Small intestine (tissue), 7 donors: ENCODE data around the gene RCCD1. TPM values are rescaled to one million over a fixed set of nuclear protein-coding genes. Genes with fewer than 3 reads are reported as not detected.
A peak's percentile ranks its signal among the peaks of the same experiment; 100 is the strongest.

Experiments
- DNase-seq, 2 donors: peaks; one replicate each; pipeline versions ENCODE4 v3.0.0 to v3.0.0-alpha.2; 2013
- FAIRE-seq: peaks from 2 replicates; lab custom pipeline; 2012; peaks lifted over from hg19 to GRCh38; lab: Jason Lieb, UNC
- H3K27ac ChIP-seq, 3 donors: one replicate each; pipeline ENCODE4 v1.5.1; 2013; ENCODE audit warnings: low read length in 2 of 3, mild to moderate bottlenecking in 2 of 3, control low read depth in 1 of 3, inconsistent platforms in 1 of 3, low read depth in 1 of 3, moderate library complexity in 1 of 3
- H3K27me3 ChIP-seq, 3 donors: one replicate each; pipeline ENCODE4 v1.6.1; 2013; ENCODE audit warnings: low read length in 3 of 3, inconsistent platforms in 1 of 3; ENCODE audit not compliant: control insufficient read depth in 3 of 3, insufficient read depth in 3 of 3
- H3K36me3 ChIP-seq, 3 donors: one replicate each; pipeline ENCODE4 v1.6.1; 2013; ENCODE audit warnings: low read length in 3 of 3, inconsistent platforms in 1 of 3, low read depth in 1 of 3, mild to moderate bottlenecking in 1 of 3, moderate library complexity in 1 of 3; ENCODE audit not compliant: control insufficient read depth in 3 of 3, insufficient read depth in 2 of 3
- H3K4me1 ChIP-seq, 3 donors: one replicate each; pipeline ENCODE4 v1.6.1; 2013; ENCODE audit warnings: low read length in 2 of 3, inconsistent platforms in 1 of 3, low read depth in 1 of 3, mild to moderate bottlenecking in 1 of 3, moderate library complexity in 1 of 3; ENCODE audit not compliant: control insufficient read depth in 3 of 3, insufficient read depth in 2 of 3
- H3K4me3 ChIP-seq, 3 donors: one replicate each; pipeline ENCODE4 v1.5.1; 2013; ENCODE audit warnings: low read length in 3 of 3, control low read depth in 1 of 3, inconsistent platforms in 1 of 3, low read depth in 1 of 3, mild to moderate bottlenecking in 1 of 3, moderate library complexity in 1 of 3
- H3K9me3 ChIP-seq, 2 donors: one replicate each; pipeline ENCODE4 v1.6.1; 2013; ENCODE audit warnings: low read depth in 1 of 2, low read length in 1 of 2; ENCODE audit not compliant: control insufficient read depth in 2 of 2, insufficient read depth in 1 of 2
- WGBS, 3 donors: extraction: QIAGEN DNeasy Blood & Tissue Kit; methylation state at CpG; one replicate each; pipeline ENCODE4 v1.1.7; 2013; 5-methylcytosine and 5-hydroxymethylcytosine counted together
- polyA plus RNA-seq, 4 donors: library from polyadenylated mRNA; stranded (reverse) in 3 of 4; unstranded in 1 of 4; fragments of 200-250 nt in 3 of 4; fragments of 120-200 nt in 1 of 4; gene quantifications; one replicate each; pipeline versions ENCODE4 v1.2.1 to v1.2.3, GENCODE V29; 2013
- donor health status: healthy with polysubstance abuse.
- donor health status: control.
- donor health status: control.
- donor health status: Bipolar disorder and iron deficiency.
- donor health status: healthy.

The RCCD1 gene
- polyA plus RNA-seq, 4 donors, result 4.9 to 20.9 (median 9.7) TPM

DNA sequence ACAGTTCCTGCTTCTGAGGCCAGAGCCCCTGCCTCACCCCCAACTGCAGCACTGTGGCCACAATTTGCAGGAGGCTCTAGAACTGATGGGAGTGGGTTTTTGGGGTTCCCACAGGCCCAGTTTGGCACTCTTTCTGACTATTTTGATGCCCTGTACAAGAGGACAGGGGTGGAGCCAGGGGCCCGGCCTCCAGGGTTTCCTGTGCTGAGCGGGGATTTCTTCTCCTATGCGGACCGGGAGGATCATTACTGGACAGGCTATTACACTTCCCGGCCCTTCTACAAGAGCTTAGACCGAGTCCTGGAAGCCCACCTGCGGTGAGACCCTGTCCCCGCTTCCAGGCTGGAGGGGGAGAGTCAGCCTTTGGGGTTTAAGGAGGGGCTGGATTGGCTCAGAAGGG is 44.7 kb upstream of the RCCD1 start:
- peaks cover 13 to 90% (median 41%) of the 10 kb centered on the region in 3 donors for H3K36me3 ChIP-seq
- no peak overlapping the region for H3K27ac ChIP-seq
- H3K9me3 ChIP-seq, result no peaks in the 10 kb centered on the region
- H3K27me3 ChIP-seq, result no peaks in the 10 kb centered on the region
- no peaks in the 10 kb centered on the region for H3K4me1 ChIP-seq
- DNase-seq, result no peak
- 93 to 96% (median 95%) methylated on average over 8 of the region's 8 CpGs for WGBS, 3 donors
- no peak overlapping the region for H3K4me3 ChIP-seq
- no peak for FAIRE-seq

GRCh38 chr15:90910441-90911301 is 44.0 kb upstream of the RCCD1 start:
- no peak for DNase-seq
- no peak for FAIRE-seq
- Histone ChIP-seq H3K27me3 (no peaks in the 10 kb centered on the region), H3K4me1 (no peaks in the 10 kb centered on the region), H3K9me3 (no peaks in the 10 kb centered on the region), H3K27ac (no peak overlapping the region), H3K36me3 (peaks cover 13 to 90% (median 39%) of the 10 kb centered on the region in 3 donors), H3K4me3 (no peak overlapping the region)
- 95 to 97% (median 97%) methylated on average over 24 of the region's 24 CpGs for WGBS, 3 donors

DNA sequence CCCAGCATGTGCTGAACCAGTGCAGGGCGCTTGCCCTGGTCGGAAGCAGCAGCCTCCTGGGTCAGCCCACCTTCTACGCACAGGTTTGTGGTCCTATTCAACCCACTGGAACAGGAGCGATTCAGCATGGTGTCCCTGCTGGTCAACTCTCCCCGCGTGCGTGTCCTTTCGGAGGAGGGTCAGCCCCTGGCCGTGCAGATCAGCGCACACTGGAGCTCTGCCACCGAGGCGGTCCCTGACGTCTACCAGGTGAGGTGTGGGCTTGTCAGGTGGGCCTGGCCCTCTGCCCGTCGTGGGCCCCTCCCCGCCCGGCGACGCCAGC is 43.4 kb upstream of the RCCD1 start:
- FAIRE-seq (no peak), DNase-seq (no peak)
- Histone ChIP-seq H3K4me3 (no peak overlapping the region), H3K4me1 (no peaks in the 10 kb centered on the region), H3K27ac (no peak overlapping the region), H3K9me3 (no peaks in the 10 kb centered on the region), H3K36me3 (peaks cover 9 to 90% (median 33%) of the 10 kb centered on the region in 3 donors), H3K27me3 (no peaks in the 10 kb centered on the region)
- WGBS, 3 donors, result 90 to 96% (median 91%) methylated on average over 19 of the region's 19 CpGs

DNA sequence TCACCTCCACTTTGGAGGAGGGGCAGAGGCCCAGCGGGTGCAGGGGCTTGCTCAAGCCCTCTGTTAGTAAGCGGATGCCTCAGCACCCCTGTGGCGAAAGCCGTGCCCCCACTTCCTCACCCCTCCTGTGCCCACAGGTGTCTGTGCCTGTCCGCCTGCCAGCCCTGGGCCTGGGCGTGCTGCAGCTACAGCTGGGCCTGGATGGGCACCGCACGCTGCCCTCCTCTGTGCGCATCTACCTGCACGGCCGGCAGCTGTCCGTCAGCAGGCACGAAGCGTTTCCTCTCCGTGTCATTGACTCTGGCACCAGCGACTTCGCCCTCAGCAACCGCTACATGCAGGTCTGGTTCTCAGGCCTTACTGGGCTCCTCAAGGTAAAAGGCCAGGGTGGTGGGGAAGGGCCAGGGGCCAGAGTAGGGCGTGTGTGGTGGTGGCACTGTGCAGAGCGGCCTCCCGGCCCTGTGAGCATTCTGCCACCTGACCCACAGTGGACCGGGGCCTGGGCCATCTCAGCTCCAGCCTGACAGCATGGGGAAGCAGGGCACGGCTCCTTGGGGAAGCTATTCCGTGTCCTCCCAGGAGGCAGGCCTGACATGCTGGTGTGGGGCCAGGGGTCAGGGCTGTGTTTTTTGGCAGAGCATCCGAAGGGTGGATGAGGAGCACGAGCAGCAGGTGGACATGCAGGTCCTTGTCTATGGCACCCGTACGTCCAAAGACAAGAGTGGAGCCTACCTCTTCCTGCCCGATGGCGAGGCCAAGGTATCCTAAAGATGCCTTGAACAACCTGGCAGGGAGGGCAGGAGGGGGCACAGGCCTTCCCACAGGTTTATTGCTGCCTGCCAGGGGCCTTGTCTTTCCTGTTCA is 42.5 kb upstream of the RCCD1 start:
- 94 to 95% (median 95%) methylated on average over 30 of the region's 30 CpGs for WGBS, 3 donors
- Histone ChIP-seq H3K27ac (no peak overlapping the region), H3K4me3 (no peak overlapping the region), H3K36me3 (peaks cover 9 to 90% (median 27%) of the 10 kb centered on the region in 3 donors), H3K4me1 (no peaks in the 10 kb centered on the region), H3K27me3 (no peaks in the 10 kb centered on the region), H3K9me3 (no peaks in the 10 kb centered on the region)
- DNase-seq (no peak), FAIRE-seq (no peak)

- no peak overlapping the region for H3K4me3 ChIP-seq
- no peaks in the 10 kb centered on the region for H3K27me3 ChIP-seq
- no peaks in the 10 kb centered on the region for H3K4me1 ChIP-seq
- DNase-seq, result no peak
- peaks cover 9 to 90% (median 28%) of the 10 kb centered on the region in 3 donors for H3K36me3 ChIP-seq
- H3K9me3 ChIP-seq, result no peaks in the 10 kb centered on the region
- H3K27ac ChIP-seq, result no peak overlapping the region
- FAIRE-seq, result no peak
- 97% methylated on average over 7 of the region's 7 CpGs for WGBS, 3 donors
Observed at GRCh38 chr15:90912770-90913075, 42.0 kb upstream of the RCCD1 start.

DNA sequence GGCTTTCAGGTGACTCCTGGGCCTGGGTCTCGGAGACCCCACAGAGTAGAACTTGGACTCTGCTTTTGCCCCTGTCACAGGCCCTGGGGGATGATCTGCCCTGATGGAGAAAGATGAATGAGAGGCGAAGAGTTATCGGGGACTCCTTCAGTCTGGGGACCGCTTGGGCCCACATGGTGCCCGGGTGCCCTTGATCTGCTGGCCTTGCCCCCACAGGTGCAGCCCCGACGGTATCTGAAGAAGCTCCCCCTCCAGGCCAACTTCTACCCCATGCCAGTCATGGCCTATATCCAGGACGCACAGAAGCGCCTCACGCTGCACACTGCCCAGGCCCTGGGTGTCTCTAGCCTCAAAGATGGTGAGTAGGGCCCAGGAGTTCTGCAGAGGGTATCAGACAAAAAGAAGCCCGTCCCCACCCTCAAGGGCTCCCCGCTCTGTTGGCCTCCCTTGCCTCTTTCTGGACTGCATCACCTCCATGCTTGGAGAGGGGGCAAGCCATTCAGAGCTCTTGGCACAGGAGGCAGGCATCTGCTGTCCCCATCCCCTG is 41.2 kb upstream of the RCCD1 start:
- H3K4me3 ChIP-seq, result no peak overlapping the region
- no peak for FAIRE-seq
- no peak overlapping the region for H3K27ac ChIP-seq
- no peaks in the 10 kb centered on the region for H3K4me1 ChIP-seq
- WGBS, 3 donors, result 91 to 95% (median 93%) methylated on average over 12 of the region's 12 CpGs
- H3K36me3 ChIP-seq, result peaks cover 9 to 98% (median 34%) of the 10 kb centered on the region in 3 donors
- DNase-seq, result no peak
- H3K27me3 ChIP-seq, result no peaks in the 10 kb centered on the region
- H3K9me3 ChIP-seq, result no peaks in the 10 kb centered on the region

DNA sequence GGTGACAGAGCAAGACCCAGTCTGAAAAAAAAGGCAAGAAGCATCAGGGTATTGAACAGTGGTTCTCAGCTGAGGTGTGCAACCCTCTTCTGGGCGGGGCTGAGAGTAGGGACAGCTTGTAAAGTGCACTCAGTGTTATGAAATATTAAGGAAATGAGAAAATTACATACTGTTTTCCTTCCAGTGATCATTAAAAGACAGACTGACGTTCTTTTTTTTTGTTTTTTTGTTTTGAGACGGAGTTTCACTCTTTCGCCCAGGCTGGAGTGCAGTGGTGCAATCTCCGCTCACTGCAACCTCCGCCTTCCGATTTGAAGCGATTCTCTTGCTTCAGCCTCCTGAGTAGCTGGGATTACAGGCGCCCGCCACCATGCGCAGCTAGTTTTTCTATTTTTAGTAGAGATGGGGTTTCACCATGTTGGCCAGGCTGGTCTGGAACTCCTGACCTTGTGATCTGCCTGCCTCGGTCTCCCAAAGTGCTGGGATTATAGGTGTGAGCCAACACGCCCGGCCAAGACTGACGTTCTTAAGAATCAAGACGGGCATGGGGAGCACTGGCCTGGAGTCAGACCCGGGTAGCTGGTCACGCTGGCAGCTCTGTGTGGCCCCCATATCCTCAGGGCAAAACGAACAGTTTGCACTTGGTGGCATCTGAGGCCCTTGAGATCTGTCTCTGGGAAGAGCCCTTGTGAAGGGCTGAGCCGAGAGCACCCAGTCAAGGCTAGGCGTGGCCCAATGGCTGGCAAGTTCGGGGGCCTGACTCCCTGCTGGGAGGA is 40.2 kb upstream of the RCCD1 start:
- Histone ChIP-seq H3K27me3 (no peaks in the 10 kb centered on the region), H3K27ac (peak overlapping the region in 1 of 3 donors; percentile 11), H3K4me3 (no peak overlapping the region), H3K4me1 (no peaks in the 10 kb centered on the region), H3K36me3 (peaks cover 12 to 99% (median 33%) of the 10 kb centered on the region in 3 donors), H3K9me3 (no peaks in the 10 kb centered on the region)
- 92 to 93% (median 92%) methylated on average over 22 of the region's 22 CpGs for WGBS, 3 donors
- no peak for DNase-seq
- no peak for FAIRE-seq
